K562 (cell line): Measurements from ENCODE around the gene IL36RN. TPM values are rescaled to one million over a fixed set of nuclear protein-coding genes. Genes with fewer than 3 reads are reported as not detected.

Experiments
- ARNT ChIP-seq, 2 experiments: fragments of 450-650 bp; IDR thresholded peaks; 2 replicates each; pipeline ENCODE4 v1.6.1; 2016; ENCODE audit warnings: mild to moderate bottlenecking in 1 of 2
- CREB3 ChIP-seq: fragments of 450-650 bp; conservative IDR thresholded peaks from 2 replicates; pipeline ENCODE4 v1.6.1; 2016; ENCODE audit warnings: missing genetic modification characterization, low read depth, mild to moderate bottlenecking, missing compliant biosample characterization, moderate library complexity
- MBD1 ChIP-seq: fragments of 250-450 bp; sonication (Bioruptor Pico); IDR thresholded peaks from 2 replicates; pipeline ENCODE4 v1.8.0; 2022; ENCODE audit warnings: inconsistent platforms
- PPARD ChIP-seq: fragments of 250-450 bp; sonication (Bioruptor Pico); IDR thresholded peaks from 2 replicates; pipeline ENCODE4 v1.8.0; 2022; ENCODE audit warnings: inconsistent platforms, mild to moderate bottlenecking, moderate library complexity
- SREBF2 ChIP-seq: sonication (generic); formaldehyde crosslinking; IDR thresholded peaks from 2 replicates; pipeline ENCODE4 v1.4.0; 2020; ENCODE audit warnings: mild to moderate bottlenecking, missing genetic modification reagents
- SRSF7 ChIP-seq: fragments of 200-400 bp; formaldehyde crosslinking; optimal IDR thresholded peaks from 2 replicates; pipeline ENCODE3; 2017; ENCODE audit warnings: mild to moderate bottlenecking, low read depth, low read length
- TAL1 ChIP-seq: fragments of 450-650 bp; IDR thresholded peaks from 2 replicates; pipeline ENCODE4 v1.6.1; 2016; ENCODE audit warnings: mild to moderate bottlenecking
- THAP7 ChIP-seq: fragments of 250-450 bp; sonication (Bioruptor Pico); IDR thresholded peaks from 2 replicates; pipeline ENCODE4 v1.5.0; 2021
- ZBTB1 ChIP-seq: sonication (generic); formaldehyde crosslinking; IDR thresholded peaks from 2 replicates; pipeline ENCODE4 v1.8.1; 2023; ENCODE audit warnings: missing genetic modification reagents, low read depth, mild to moderate bottlenecking, borderline replicate concordance
- ZKSCAN3 ChIP-seq: fragments of 250-450 bp; sonication (Bioruptor Pico); IDR thresholded peaks from 2 replicates; pipeline ENCODE4 v1.4.0; 2020
- ZNF592 ChIP-seq: fragments of 450-650 bp; IDR thresholded peaks from 2 replicates; pipeline ENCODE4 v1.6.1; 2017; ENCODE audit warnings: antibody characterized with exemption, mild to moderate bottlenecking
- polyA plus RNA-seq, 8 experiments: library from polyadenylated mRNA; depleted of rRNA in 4 of 8; stranded (reverse) in 5 of 8; unstranded in 3 of 8; fragments of >200 nt; fragmentation: Nextera tagmentation in 2 of 8; fragmentation: Illumina TruSeq in 1 of 8; extraction: Ambion mirVana in 2 of 8; extraction: Trizol in 1 of 8; gene quantifications; 2 replicates each; pipeline versions ENCODE4 v1.2.1 to v1.2.3, GENCODE V29; 2011 to 2014; ENCODE audit warnings: inconsistent platforms in 1 of 8, missing spikeins in 1 of 8
- total RNA-seq, 7 experiments: library from RNA; depleted of rRNA in 6 of 7; stranded (reverse); fragments of >200 nt in 6 of 7; fragmentation: Illumina TruSeq in 2 of 7; extraction: Trizol in 2 of 7; gene quantifications; 2 replicates each; pipeline versions ENCODE4 v1.2.1 to v1.2.3, GENCODE V29; 2011 to 2021; ENCODE audit warnings: low replicate concordance in 1 of 7

IL36RN gene
- total and polyA plus RNA-seq, 9 of the 15 experiments (the other 6 are each of a cell fraction or from before 2014, with no cell fraction given) = not detected

GRCh38 chr2:113012436-113013335 lies 46.3 kb upstream of the IL36RN start (continued):
- TF ChIP-seq MBD1 (CRISPR knock-in tag) (0 out of 2 replicates have a peak, but pooled peaks have one; percentile 40), CREB3 (tag) (no peak), THAP7 (no peak), ARNT (IDR thresholded peaks at IDR 0.05) (peak; percentile 10 to 94; a peak in 2 of 4 replicates), PPARD (CRISPR knock-in tag) (no peak), ZBTB1 (CRISPR knock-in tag) (no peak), SRSF7 (no peak), ZKSCAN3 (CRISPR knock-in tag) (no peak), TAL1 (peak; percentile 96), ZNF592 (peak; percentile 90; the same call in 1 of the 2 replicates), SREBF2 (CRISPR knock-in tag) (0 out of 2 replicates have a peak, but pooled peaks have one; percentile 13)
